ENCODE measurements around the gene KIAA0319L. TPM values are rescaled to one million over a fixed set of nuclear protein-coding genes. Genes with fewer than 3 reads are reported as not detected.
A peak's percentile ranks its signal among the peaks of the same experiment; 100 is the strongest.

KIAA0319L gene
- total RNA-seq, 1 donor from 2014 or later = 79.6 TPM

DNA sequence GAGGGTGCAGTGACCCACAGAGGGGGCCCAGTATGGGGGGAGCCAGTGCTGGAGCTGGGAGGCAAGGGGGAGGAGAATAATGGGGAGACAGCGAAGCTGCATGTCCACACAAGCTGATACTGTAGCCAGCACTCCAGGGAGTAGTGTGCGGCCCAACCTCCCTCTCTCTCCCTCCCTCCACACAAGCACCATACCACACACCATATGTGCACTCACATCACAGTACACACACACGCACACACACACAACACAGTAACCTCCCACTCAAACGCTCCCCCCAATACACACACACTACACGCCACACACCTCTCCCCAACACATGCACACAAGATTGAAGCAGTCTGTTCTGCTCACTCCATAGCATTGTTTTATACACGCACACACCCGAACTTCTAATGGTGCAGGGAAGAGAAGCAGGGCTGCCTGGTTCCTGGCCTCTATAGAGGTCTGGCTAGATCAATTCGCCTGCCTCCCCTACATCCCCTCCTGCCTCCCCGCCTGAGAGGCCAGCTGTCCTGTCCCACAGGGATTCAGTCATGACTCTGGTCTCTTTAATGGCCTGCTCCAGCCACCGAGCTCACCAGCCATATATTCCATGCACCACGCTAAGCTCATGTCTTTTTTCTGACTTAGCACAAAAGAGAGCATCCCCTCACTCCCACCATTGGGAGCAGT is 4.2 kb upstream of the KIAA0319L start:
- DNase-seq (no peak), ATAC-seq (no peak)
- intact Hi-C loops (cut with DNase I) = loop anchor here (10.0 kb wide), 1 partner anchor 163 kb away; no protein-coding TSS in a partner anchor
- H3K4me3 ChIP-seq = no peak overlapping the region
- peaks cover 15% of the 10 kb centered on the region for H3K4me1 ChIP-seq
- TF ChIP-seq, protein P1, sequence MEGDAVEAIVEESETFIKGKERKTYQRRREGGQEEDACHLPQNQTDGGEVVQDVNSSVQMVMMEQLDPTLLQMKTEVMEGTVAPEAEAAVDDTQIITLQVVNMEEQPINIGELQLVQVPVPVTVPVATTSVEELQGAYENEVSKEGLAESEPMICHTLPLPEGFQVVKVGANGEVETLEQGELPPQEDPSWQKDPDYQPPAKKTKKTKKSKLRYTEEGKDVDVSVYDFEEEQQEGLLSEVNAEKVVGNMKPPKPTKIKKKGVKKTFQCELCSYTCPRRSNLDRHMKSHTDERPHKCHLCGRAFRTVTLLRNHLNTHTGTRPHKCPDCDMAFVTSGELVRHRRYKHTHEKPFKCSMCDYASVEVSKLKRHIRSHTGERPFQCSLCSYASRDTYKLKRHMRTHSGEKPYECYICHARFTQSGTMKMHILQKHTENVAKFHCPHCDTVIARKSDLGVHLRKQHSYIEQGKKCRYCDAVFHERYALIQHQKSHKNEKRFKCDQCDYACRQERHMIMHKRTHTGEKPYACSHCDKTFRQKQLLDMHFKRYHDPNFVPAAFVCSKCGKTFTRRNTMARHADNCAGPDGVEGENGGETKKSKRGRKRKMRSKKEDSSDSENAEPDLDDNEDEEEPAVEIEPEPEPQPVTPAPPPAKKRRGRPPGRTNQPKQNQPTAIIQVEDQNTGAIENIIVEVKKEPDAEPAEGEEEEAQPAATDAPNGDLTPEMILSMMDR (IDR thresholded peaks at IDR 0.05) = no peak
- no peaks in the 10 kb centered on the region for H3K27me3 ChIP-seq (ENCODE audit: low read depth)
- H3K9me3 ChIP-seq = no peaks in the 10 kb centered on the region
- no peak overlapping the region for H3K27ac ChIP-seq
- H3K36me3 ChIP-seq = peaks cover 25% of the 10 kb centered on the region

DNA sequence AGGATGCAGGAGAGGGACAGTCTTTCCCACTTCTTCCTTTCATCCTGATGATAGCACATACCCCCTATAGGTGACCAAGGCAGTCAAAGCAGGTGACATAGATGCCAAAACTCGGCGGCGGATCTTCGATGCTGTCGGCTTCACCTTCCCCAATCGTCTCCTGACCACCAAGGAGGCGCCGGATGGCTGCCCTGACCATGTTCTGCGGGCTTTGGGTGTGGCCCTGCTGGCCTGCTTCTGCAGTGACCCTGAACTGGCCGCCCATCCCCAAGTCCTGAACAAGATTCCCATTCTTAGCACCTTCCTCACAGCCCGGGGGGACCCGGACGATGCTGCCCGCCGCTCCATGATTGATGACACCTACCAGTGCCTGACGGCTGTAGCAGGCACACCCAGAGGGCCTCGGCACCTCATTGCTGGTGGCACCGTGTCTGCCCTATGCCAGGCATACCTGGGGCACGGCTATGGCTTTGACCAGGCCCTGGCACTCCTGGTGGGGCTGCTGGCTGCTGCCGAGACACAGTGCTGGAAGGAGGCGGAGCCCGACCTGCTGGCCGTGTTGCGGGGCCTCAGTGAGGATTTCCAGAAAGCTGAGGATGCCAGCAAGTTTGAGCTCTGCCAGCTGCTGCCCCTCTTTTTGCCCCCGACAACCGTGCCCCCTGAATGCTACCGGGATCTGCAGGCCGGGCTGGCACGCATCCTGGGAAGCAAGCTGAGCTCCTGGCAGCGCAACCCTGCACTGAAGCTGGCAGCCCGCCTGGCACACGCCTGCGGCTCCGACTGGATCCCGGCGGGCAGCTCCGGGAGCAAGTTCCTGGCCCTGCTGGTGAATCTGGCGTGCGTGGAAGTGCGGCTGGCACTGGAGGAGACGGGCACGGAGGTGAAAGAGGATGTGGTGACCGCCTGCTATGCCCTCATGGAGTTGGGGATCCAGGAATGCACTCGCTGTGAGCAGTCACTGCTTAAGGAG is 3.3 kb upstream of the KIAA0319L start:
- ATAC-seq (no peak), DNase-seq (peak; percentile 57)
- Histone ChIP-seq H3K27me3 (ENCODE audit: low read depth) (no peaks in the 10 kb centered on the region), H3K9me3 (no peaks in the 10 kb centered on the region), H3K27ac (no peak overlapping the region), H3K36me3 (peaks cover 21% of the 10 kb centered on the region), H3K4me1 (peaks cover 24% of the 10 kb centered on the region), H3K4me3 (no peak overlapping the region)
- TF ChIP-seq, protein P1 (IDR thresholded peaks at IDR 0.05) = no peak
- intact Hi-C loops (cut with DNase I) = loop anchor here (10.0 kb wide), 1 partner anchor 164 kb away; no protein-coding TSS in a partner anchor

DNA sequence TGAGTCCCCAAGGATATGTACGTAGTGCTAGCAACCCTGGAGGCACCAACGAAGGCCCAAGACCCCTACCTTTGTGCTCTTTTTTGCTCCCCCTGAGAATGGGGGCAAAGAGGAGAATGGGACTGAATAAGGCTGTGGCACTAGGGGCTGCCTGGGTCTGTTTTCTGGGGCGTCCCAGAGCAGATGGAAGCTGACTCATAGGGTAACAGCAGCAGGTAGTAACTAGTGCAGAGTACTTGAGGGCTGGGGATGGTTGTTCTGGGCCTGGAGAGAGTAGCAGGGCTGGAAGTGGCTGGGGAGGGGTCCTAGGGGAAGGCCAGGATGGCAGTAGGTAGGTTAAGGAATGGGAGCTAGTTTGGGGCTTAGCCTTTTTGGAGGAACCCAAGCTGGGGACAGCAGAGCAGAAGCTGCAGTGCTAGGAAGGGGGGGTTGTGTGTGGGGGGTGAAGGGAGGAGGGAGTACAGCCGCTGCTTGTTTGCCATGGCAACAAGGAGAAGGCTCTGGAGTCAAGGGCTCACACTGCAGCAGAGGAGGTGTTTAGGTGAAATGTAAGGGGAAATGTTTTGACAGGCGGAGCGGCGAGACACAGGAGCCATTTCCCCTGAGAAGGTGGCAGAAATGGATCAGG is 2.2 kb upstream of the KIAA0319L start:
- TF ChIP-seq, protein P1 (IDR thresholded peaks at IDR 0.05) = no peak
- Histone ChIP-seq H3K27me3 (ENCODE audit: low read depth) (no peaks in the 10 kb centered on the region), H3K27ac (no peak overlapping the region), H3K4me1 (peaks cover 35% of the 10 kb centered on the region), H3K9me3 (no peaks in the 10 kb centered on the region), H3K4me3 (no peak overlapping the region), H3K36me3 (peaks cover 14% of the 10 kb centered on the region)
- ATAC-seq (no peak), DNase-seq (no peak)
- intact Hi-C loops (cut with DNase I) = loop anchor here (10.0 kb wide), 1 partner anchor 105 kb away; no protein-coding TSS in a partner anchor

DNA sequence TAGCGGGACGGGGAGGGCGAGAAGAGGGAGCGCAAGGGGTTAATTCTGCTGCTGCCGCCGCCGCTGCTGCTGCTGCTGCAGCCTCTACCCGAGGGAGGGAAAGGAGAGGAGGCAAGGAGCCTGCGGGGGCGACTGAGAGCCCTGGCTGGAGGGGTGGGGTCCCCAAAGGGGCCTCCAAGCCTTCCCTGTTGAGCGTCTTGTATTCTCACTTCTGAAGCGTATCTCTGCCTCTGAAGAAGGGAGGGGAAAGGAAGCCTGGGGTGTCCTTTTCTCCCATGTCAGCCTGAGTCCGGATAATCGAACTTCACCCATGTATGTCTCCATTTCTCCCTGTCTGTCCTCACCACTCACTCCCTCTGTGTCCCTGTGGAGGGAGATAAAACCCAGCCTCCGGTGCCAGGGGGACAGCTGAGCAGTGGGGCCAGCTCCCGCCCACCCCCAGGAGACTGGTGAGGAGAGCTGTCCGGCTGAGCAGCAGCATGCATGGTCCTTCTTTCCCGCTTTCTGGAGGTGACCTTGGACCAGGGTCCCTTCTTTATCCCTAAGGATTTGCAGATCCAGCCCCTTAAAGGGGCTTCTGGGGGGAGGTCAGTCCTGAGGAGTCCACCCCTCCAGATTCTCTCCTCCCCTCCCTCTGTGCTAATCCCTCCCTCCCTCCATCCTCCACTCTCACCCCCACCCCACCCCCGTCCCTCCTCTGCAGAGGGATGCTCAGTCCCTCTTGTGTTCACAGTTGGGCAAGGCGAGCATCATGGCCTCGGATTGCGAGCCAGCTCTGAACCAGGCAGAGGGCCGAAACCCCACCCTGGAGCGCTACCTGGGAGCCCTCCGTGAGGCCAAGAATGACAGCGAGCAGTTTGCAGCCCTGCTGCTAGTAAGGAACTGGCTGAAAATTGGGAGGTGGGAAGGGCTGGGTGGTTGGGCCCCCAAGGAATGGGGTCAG is 1.4 kb upstream of the KIAA0319L start:
- Histone ChIP-seq H3K27me3 (ENCODE audit: low read depth) (no peaks in the 10 kb centered on the region), H3K4me1 (peaks cover 43% of the 10 kb centered on the region), H3K27ac (peak overlapping the region; percentile 96), H3K36me3 (peaks cover 9% of the 10 kb centered on the region), H3K4me3 (peak overlapping the region; percentile 85), H3K9me3 (no peaks in the 10 kb centered on the region)
- DNase-seq = no peak
- ATAC-seq = no peak
- TF ChIP-seq, protein P1 (IDR thresholded peaks at IDR 0.05) = no peak
- intact Hi-C loops (cut with DNase I) = loop anchor here (10.0 kb wide), 1 partner anchor 104 kb away; no protein-coding TSS in a partner anchor
